ENCODE data around the gene LYPD1.

DNA sequence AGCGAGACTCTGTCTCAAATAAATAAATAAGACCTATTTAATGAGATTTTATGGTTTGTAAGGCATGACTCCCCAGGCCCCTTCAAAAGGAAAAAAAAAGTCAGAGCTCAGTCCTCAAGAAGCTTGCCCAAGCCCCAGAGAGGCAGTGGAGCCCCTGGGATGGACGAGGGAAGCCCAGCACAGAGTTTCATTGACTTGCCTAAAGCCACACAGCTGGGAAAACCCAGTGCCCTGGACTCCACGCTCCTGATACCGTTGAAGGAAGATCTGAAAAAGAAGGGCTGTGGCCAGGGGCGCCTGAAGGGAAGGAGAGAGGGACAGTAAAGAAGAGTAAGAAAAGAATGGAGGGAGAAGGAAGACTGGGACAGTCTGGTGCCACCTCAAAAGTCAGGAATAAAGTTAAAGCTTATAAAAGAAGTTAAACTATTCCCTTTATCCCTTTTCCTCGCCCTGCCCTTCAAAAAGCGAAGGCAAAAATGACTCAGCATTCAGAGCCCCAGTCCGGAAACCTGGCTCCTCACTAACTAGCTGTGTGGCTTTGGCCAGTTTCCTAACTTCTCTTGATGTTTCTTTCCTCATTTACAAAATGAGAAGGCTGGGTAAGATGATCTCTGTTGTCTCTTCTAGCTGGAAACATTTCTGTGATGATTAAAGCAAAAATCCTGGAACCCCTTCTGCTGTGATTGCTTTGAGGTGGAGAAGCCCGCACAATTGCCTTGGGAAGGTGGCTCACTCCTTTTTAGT, 46.7 kb downstream of the LYPD1 start:
- TF ChIP-seq CTCF (IDR thresholded peaks at IDR 0.05), result no peak
- TF ChIP-seq POLR2A (IDR thresholded peaks at IDR 0.05), result no peak
